ENCODE measurements around the gene FITM1.

DNA sequence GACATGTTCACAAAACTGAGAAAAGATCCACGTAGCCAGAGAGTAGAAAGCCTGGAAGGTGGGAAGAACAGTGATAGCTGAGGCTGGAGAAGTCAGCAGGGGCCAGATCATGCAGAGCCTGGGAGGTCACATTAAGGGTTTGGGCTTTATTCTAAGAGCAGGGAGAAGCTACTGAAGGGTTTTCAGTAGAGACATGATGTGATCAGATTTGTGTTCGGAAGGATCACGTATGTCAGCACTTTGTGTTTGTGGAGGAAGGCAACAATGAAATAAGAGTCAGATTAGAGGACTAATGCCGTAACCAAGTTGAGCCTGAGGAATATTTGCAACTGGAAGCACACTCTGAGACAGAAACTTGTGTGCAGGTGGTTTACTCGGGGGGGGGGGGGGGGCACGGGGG lies 40.6 kb upstream of the FITM1 start:
- TF ChIP-seq, protein P1, sequence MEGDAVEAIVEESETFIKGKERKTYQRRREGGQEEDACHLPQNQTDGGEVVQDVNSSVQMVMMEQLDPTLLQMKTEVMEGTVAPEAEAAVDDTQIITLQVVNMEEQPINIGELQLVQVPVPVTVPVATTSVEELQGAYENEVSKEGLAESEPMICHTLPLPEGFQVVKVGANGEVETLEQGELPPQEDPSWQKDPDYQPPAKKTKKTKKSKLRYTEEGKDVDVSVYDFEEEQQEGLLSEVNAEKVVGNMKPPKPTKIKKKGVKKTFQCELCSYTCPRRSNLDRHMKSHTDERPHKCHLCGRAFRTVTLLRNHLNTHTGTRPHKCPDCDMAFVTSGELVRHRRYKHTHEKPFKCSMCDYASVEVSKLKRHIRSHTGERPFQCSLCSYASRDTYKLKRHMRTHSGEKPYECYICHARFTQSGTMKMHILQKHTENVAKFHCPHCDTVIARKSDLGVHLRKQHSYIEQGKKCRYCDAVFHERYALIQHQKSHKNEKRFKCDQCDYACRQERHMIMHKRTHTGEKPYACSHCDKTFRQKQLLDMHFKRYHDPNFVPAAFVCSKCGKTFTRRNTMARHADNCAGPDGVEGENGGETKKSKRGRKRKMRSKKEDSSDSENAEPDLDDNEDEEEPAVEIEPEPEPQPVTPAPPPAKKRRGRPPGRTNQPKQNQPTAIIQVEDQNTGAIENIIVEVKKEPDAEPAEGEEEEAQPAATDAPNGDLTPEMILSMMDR (tag by site-specific recombination; IDR thresholded peaks at IDR 0.05), result no peak
- TF ChIP-seq ZNF555 (tag by site-specific recombination; conservative IDR thresholded peaks at IDR 0.05) (no peak), ZNF248 (tag by site-specific recombination; IDR thresholded peaks at IDR 0.05) (no peak), ZBTB1 (tag by site-specific recombination; IDR thresholded peaks at IDR 0.05) (no peak), ZNF362 (tag by site-specific recombination; IDR thresholded peaks at IDR 0.05) (no peak), ZNF785 (tag by site-specific recombination; IDR thresholded peaks at IDR 0.05) (no peak), ZNF274 (IDR thresholded peaks at IDR 0.05; ENCODE audit: low read length) (no peak), ZNF274 (tag by site-specific recombination; IDR thresholded peaks at IDR 0.05; ENCODE audit: borderline replicate concordance) (no peak), SCRT2 (tag by site-specific recombination; IDR thresholded peaks at IDR 0.05) (no peak), ZSCAN5A (tag by site-specific recombination; IDR thresholded peaks at IDR 0.05) (no peak)

All from HEK293 (cell line).